Measurements from ENCODE around the gene KLHDC4. TPM values are rescaled to one million over a fixed set of nuclear protein-coding genes. Genes with fewer than 3 reads are reported as not detected.

The KLHDC4 gene
- total RNA-seq, 1 donor from 2014 or later = 87.0 TPM

DNA sequence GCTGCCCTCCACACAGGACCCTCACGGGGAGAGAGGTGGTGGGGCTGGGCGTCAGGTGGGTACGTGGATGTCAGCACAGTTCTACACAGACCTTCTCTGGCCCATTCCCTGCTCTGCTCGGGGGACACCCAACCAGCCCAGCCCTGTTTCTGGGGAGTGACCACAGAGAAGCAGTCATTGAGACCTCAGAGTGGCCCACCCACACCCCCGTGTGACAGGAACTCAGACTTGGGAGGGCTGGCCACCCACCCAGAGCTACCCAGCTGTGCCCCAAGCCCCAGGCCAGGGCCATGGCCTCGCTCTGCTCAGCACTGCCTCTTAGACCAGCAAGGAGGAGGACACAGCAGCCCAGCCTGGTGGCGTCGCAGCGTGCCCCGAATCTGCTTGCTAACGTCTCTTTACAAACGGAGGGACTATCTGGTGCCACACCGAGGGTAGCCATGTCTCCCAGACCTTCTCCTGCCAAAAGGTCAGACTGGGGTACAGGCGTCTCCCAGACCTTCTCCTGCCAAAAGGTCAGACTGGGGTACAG lies 77.7 kb downstream of the KLHDC4 start:
- ChIA-PET POLR2A (no interaction called here), CTCF (no interaction called here)
- Mint-ChIP-seq H3K27me3 (peaks cover 2% of the 10 kb centered on the region), H3K9me3 (no peaks in the 10 kb centered on the region), H3K27ac (no peak overlapping the region), H3K36me3 (ENCODE audit: low read depth) (no peaks in the 10 kb centered on the region), H3K4me1 (no peaks in the 10 kb centered on the region), H3K4me3 (no peak overlapping the region)
- DNase-seq = no peak
- TF ChIP-seq, protein P1, sequence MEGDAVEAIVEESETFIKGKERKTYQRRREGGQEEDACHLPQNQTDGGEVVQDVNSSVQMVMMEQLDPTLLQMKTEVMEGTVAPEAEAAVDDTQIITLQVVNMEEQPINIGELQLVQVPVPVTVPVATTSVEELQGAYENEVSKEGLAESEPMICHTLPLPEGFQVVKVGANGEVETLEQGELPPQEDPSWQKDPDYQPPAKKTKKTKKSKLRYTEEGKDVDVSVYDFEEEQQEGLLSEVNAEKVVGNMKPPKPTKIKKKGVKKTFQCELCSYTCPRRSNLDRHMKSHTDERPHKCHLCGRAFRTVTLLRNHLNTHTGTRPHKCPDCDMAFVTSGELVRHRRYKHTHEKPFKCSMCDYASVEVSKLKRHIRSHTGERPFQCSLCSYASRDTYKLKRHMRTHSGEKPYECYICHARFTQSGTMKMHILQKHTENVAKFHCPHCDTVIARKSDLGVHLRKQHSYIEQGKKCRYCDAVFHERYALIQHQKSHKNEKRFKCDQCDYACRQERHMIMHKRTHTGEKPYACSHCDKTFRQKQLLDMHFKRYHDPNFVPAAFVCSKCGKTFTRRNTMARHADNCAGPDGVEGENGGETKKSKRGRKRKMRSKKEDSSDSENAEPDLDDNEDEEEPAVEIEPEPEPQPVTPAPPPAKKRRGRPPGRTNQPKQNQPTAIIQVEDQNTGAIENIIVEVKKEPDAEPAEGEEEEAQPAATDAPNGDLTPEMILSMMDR (IDR thresholded peaks at IDR 0.05) = no peak
- intact Hi-C loops (cut with micrococcal nuclease) = no loop called here
- no peak for ATAC-seq (ENCODE audit: low read depth)

DNA sequence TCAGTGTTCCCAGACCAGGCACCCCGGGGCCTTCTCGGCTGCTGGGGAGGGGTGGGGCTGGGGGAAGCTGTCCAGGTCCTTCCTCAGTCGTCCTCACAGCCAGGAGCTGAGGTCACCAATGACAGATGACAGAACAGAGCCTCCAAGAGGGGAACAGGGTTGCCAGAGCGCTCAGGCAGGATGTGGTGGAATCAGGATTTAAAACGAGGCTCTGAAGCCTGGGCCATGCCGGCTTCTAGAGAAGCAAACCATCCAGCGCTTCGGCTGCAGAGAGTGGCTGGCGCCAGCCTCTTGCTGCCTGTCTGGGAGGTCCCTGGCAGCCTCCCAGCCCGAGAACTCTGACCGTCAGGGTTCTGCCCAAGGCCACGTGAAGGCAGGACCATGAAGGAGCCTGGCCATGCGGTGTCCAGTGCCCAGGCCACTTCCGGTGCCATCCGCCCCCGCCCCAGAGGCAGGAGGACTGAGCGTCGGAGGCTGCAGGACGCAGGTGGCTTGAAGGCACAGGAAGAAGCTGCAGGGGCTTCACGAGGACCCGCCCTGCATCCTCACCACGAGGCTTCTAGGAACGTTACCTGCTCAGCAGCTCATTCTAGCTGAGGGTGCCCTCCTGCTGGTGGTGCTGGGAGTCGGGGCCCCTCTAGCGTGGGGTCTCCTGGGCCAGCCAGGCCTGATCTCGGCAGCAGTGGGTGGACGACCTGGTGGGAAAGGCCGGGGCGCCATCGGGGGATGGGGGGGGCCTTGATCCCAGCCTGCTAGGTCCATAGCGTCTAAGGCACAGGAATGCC lies 78.5 kb downstream of the KLHDC4 start:
- no peak overlapping the region for H3K4me3 Mint-ChIP-seq
- intact Hi-C loops (cut with micrococcal nuclease) = no loop called here
- no peak for ATAC-seq (ENCODE audit: low read depth)
- peaks cover 1% of the 10 kb centered on the region for H3K4me1 Mint-ChIP-seq
- H3K27me3 Mint-ChIP-seq = peaks cover 2% of the 10 kb centered on the region
- TF ChIP-seq, protein P1 (IDR thresholded peaks at IDR 0.05) = no peak
- H3K27ac Mint-ChIP-seq = no peak overlapping the region
- POLR2A ChIA-PET = no interaction called here
- no peaks in the 10 kb centered on the region for H3K36me3 Mint-ChIP-seq (ENCODE audit: low read depth)
- CTCF ChIA-PET = no interaction called here
- H3K9me3 Mint-ChIP-seq = no peaks in the 10 kb centered on the region
- DNase-seq = no peak

DNA sequence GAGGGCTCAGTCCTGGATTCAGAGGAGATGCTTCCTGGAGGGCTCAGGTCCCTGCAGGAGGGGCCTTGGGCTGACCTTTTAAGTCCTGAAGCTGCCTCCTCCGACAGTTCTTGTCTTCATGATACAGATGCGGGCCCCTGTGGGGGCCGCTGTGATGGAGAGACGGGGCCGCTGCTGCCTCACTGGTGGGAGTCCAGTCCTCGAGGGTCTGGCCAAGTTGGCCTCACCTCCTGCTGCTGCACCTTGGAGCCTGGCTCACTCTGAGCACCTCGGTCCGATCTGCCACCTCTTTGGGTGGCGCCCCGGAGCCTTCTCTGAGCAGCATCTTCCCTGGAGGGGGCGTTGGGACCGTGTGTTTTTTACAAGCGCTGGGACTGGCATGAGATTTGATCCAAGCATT lies 79.1 kb downstream of the KLHDC4 start:
- POLR2A ChIA-PET = no interaction called here
- no peaks in the 10 kb centered on the region for H3K36me3 Mint-ChIP-seq (ENCODE audit: low read depth)
- no peak for DNase-seq
- CTCF ChIA-PET = no interaction called here
- no peak for ATAC-seq (ENCODE audit: low read depth)
- peaks cover 5% of the 10 kb centered on the region for H3K4me1 Mint-ChIP-seq
- H3K27ac Mint-ChIP-seq = no peak overlapping the region
- TF ChIP-seq, protein P1 (IDR thresholded peaks at IDR 0.05) = no peak
- intact Hi-C loops (cut with micrococcal nuclease) = no loop called here
- peaks cover 2% of the 10 kb centered on the region for H3K27me3 Mint-ChIP-seq
- H3K9me3 Mint-ChIP-seq = no peaks in the 10 kb centered on the region
- H3K4me3 Mint-ChIP-seq = no peak overlapping the region

DNA sequence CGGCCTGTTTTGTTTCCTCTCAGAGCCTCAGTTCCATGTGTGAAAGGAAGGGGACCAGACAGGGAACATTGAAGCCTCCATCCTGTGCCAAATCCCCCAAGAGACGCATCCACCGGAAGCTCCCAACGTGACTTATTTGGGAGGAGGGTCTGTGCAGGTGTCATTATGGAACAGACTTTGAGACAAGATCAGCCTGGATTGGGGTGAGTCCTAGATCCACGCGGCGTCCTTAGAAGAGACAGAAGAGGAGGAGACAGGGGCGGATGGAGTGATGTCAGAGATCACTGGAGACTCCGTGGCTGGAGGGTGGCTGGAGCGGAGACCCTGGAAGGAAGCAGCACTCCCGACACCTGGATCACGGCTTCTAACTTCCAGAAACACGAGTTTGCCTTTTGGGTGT lies 80.0 kb downstream of the KLHDC4 start:
- ATAC-seq (ENCODE audit: low read depth) (no peak), DNase-seq (no peak)
- H3K4me1 Mint-ChIP-seq = peaks cover 5% of the 10 kb centered on the region
- TF ChIP-seq, protein P1 (IDR thresholded peaks at IDR 0.05) = no peak
- peaks cover 2% of the 10 kb centered on the region for H3K27me3 Mint-ChIP-seq
- H3K4me3 Mint-ChIP-seq = no peak overlapping the region
- ChIA-PET POLR2A (no interaction called here), CTCF (no interaction called here)
- H3K36me3 Mint-ChIP-seq (ENCODE audit: low read depth) = no peaks in the 10 kb centered on the region
- no peak overlapping the region for H3K27ac Mint-ChIP-seq
- H3K9me3 Mint-ChIP-seq = no peaks in the 10 kb centered on the region
- intact Hi-C loops (cut with micrococcal nuclease) = no loop called here

DNA sequence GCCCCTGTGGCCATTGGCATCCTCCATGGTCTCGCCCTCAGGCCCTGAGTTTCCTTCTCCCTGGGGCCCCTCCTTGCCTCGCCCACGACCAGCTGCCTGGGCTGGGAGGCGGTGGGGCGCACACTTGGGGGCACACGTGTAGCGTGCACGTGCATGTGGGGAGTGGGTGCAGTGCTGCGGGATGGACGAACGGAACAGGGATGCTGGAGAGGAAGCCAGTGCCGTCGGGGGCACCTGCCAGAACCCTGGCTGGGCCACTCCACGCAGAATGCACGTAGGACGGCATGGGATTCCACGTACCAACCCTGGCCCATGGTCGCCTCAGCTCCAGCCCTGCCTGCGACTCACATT lies 80.4 kb downstream of the KLHDC4 start:
- peaks cover 5% of the 10 kb centered on the region for H3K4me1 Mint-ChIP-seq
- H3K27me3 Mint-ChIP-seq = peaks cover 2% of the 10 kb centered on the region
- CTCF ChIA-PET = no interaction called here

More for the DNA sequence above, 80.4 kb downstream of the KLHDC4 start:
- ATAC-seq (ENCODE audit: low read depth) (no peak), DNase-seq (no peak)
- TF ChIP-seq, protein P1 (IDR thresholded peaks at IDR 0.05) = no peak
- Mint-ChIP-seq H3K4me3 (no peak overlapping the region), H3K27ac (no peak overlapping the region), H3K9me3 (no peaks in the 10 kb centered on the region), H3K36me3 (ENCODE audit: low read depth) (no peaks in the 10 kb centered on the region)
- intact Hi-C loops (cut with micrococcal nuclease) = no loop called here
- POLR2A ChIA-PET = no interaction called here

All from activated B cell treated with CpG ODN at 0.5 μM for 24 hours (primary cell).